Measurements from ENCODE around the gene RAD51B.

The RAD51B gene

DNA sequence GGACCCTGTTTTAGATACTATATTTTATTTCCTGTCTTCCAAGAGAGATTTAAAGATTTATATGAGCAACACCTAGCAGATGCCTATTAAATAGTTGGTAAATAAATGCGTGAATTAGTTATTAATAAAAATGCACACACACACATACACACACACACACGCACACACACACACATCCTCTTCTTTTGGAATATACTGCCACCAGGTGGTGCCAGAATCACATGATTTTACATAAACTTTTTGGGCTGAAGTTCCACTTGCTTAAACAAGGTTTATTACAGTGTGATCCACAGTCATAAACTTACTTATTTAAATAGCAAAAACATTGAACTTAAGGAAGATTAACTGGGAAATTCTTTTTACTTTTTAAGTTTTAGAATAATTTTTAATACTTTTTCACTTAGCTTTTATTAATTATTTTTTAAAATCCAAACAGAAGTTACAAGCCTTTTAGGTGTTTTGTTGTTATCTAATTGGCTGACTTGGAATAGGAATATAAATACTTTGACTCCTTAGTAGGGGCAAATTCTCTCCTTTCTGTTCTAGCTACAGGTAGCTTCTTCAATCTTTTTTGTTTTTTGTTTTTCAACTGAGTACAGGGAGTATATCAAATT is 17.5 kb downstream of the RAD51B start:
- DNase-seq, result no peak

DNA sequence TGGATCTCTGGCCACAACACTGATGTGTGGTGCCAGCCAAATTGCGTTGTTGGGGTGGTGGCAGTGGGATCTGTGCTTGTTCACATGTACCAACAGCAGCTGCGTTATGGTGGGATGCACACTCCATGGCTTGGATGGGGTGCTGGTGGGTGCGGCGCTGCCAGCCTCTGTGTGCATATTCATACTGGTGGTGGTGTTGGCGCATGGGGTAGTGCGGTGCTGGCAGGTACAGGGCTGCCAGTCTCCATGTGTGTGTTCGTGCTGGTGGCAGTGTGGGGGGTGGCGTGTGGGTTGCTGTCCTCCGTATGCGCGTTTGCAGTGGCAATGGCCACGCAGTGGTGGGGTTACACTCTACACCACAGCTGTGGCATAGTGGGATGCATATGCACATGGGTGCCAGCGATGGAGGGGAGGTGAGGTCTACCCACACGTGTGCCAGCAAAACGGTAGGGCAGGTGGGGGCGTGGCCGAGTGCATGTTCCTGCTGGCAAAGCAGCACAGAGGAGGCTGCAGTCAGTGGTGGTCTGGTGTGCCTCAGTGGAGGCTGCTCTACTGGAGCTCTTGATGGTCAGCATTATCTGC is 26.5 kb downstream of the RAD51B start:
- no peak for DNase-seq

DNA sequence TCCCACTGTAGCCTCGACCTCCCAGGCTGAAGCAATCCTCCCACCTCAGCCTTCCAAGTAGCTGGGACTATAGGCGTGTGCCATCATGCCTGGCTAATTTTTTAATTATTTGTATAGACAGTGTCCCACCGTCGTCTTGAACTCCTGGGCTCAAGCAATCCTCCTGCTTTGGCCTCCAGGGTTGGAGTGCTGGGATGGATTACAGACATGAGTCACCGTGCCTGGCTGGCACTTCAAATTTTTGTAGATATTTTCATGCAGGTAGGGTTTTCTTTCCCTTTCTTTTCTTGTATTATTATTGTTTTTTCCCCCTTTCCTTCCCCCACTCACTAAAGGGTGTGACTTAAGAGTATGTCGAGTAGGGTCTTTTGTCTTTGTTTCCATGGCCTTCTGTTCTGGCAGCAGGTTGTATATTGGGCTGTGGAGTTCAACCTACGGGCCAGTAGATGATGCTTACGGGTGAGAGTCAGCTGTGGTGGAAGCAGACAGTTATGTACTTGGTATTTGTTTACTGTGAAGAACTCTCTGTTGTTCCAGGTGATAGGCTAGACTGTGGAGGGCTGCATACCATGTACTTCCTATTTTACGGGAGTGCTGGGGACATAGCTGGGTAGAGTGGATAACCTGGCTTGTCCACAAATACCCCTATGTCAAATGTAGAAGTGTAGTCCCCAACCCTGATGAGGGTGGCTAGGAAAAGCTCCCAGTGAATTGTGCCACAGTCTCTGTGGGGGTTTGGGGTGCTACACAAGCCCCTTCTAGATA is 30.7 kb downstream of the RAD51B start:
- no peak for DNase-seq

DNA sequence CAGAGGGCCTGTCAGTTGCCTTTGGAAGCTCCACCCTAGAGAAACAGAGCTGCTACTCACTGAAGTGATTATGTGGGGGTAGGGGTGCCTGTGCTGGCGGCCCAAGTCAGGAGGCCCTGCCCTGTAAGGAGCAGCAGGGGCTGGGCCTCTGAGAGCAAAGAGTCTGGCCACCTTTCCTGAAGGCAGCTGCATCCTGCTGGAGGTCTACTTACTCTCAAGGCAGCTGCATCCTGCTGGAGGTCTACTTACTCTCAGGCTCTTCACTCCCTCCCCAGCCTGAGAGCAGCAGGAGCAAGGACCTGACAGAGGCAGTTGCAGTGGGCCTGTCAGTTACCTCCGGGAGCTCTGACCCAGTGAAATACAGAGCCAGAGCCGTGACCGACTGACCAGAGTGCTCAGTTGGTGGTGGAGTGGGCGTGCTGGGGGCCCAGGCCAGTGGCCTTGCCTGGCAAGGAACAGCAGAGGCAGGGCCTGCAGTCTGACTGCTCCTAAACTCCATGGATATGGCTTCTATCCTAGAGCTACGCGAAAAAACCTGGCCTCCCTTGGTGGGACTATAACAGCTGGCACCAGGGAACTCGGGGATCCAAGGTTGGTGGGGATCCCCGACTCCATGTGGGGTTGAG is 32.3 kb downstream of the RAD51B start:
- DNase-seq, result no peak

DNA sequence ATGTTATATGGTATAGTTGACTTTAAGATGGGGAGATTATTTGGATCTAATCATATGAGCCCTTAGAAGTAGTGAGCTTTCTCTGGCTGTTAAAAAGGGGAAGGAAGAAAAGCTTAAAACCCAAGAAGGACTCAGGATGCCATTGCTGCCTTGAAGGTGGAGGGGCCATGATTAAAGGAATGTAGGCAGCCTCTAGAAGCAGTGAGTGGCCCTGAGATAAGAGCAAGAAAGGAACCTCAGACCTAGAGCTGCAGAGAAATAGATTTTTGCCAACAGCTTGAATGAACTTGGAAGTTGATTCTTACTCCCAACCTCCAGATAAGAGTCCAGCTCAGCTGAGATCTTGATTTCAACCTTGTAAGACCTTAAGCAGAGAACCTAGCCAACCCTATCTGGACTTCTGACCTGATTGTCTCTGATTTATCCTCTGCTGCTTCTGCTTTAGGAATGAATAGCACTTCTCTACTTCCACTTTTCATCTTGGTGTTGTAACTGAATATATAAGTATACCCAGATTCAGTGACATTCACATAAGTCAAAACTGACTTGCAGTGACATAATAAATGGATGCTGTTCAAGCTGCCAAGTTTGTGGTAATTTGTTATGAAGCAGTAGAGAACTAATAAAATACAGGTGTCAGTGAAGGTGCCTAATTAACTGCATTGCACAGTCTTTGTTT is 33.5 kb downstream of the RAD51B start:
- no peak for DNase-seq

DNA sequence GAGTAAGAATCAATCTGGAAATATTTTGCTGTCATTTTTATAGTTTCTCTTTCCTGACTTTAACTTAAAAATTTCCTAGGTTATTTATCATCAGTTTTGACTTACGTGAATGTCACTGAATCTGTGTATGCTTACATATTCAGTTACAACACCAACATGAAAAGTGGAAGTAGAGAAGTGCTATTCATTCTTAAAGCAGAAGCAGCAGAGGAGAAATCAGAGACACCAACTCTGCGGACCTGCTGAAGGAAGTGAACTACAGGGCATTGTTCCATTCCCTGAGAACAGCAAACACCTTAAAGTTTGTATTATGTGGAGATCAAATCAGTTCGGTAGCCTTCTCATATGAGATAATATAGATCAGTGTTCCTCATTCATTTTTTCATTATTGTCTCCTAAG is 34.1 kb downstream of the RAD51B start:
- DNase-seq, result no peak

DNA sequence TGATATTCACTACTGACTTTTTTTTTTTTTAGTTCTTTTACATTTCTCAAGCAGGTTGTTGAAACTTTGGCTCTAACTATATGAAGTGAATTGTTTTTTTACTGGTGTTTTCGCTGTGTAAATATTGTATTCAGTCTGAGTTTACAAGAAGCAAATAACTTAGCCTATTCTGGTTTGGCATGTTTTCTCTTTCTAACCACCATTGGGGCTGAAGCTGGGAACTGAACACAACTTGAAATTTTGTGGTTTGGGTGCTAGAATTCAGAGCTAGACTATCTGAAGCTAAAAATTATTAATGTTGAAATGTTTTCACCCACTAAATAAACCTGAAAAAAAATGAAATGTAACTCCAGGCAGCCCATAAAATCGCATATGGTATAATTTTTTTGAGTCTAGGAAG is 37.2 kb downstream of the RAD51B start:
- DNase-seq, result no peak

DNA sequence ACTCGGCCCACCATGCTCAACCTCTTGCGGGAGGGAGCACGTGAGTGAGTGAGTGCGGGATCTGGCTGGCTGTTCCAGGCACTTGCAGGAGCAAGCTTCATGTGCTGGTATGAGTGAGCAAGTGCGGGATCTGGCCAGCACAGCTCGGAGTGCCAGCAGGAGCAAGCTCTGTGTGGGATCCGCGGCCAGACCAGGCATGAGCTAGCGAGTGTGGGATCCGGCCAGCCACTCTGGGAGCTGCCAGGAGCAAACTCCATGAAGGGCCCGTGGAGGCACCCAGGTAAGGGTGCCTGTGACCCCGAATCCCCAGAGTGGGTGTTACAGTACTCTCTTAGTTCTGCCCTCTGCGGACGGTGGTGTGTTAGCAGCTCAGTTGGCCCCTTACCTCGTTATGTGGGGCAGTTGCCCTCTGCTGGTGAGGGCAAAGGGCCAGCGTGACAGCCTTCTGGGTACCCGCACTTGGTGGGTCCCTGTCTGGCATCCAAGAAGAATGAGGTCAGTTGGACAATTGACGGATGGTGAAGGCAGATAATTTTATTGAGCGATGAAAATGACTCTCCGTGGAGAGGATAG is 38.3 kb downstream of the RAD51B start:
- no peak for DNase-seq

DNA sequence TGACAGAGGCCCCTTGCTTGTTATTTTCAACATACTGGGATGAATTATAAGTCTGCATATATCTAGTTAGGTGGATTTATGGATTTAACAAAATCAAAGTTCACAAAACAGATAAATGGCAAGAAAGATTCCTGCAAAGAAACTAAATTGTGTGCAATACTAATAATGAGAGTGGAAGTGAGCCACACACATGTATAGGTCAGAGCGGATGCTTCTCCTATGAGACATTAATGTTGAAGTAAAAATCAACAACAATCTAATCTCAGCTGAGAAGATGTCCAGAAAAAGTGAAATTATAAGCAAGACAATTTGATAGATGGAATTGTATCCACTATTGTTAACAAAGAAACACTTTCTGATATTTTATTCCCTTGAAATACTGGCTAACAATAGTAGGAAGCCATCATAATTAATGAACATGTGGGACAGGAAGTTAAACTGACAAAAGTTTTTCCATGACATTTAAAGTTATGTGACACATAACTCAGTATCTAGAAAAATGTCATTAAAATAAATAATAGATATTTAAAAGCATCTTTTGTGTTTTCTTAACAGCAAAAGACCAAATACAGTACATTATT is 39.7 kb downstream of the RAD51B start:
- no peak for DNase-seq

DNA sequence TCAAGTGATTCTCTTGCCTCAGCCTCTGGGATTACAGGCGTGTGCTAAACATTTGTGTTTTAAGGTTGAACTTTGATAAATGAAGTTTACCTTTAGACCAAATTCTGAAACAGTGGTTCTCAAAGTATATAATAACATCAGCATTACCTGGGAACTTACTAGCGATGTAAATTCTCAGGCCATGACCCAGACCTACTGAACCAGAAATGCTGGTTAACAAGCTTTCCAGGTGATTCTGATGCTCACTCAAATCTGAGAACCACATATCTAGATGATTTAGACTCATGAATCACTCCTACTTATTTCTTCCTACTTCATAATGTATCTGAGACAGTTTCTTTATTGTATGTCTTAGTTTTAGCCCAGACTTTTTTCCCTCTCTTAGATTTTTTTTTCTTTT is 43.6 kb downstream of the RAD51B start:
- no peak for DNase-seq

DNA sequence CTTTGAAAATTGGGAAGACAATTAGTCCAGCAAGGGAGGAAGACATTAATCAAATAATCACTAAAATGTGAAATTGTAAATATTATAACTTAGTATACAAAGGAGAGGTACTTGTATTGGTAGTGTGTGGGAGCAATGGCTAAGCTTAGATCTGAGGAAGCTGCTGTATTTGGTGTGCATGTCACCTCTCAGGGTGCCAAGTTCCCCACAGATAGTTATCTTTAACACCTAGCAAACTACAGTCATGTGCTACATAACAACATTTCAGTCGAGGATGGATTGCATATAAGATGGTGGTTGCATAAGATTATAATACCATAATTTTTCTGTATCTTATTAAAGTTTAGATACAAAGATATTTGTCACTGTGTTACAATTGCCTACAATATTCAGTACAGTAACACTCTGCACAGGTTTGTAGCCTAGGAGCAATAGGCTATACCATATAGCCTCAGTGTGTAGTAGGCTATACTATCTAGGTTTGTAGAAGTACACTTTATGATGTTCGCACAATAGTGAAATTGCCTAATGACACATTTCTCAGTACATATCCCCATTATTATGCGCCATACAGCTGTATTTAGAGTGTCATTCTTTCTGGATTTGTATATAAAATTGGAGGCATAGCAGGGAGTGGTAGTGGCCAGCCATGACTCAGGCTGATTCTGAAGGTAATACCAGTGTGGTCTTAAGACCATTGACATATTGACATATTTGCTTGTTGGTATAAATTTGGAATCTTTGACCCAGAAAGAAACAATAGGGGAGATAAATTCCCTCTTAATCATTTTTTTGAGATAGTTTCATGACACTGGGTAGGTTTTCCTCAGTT is 55.8 kb downstream of the RAD51B start:
- DNase-seq, result no peak

DNA sequence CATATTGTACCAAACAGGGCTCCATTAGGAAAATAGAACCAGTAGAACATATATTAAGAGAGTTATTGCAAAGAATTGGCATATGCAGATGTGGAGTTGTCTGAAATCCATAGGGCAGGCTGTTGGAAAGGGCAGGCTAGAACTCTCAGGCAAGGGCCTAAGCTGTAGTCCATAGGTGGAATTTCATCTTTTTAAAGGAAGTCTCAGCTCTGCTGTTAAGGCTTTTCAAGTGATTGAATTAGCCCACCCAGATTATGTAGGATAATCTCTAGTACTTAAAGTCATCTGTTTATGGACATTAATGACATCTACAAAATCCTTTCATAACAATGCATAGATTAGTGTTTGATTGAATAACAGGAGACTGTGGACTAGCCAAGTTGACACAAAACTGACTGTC is 59.4 kb downstream of the RAD51B start:
- DNase-seq, result no peak

DNA sequence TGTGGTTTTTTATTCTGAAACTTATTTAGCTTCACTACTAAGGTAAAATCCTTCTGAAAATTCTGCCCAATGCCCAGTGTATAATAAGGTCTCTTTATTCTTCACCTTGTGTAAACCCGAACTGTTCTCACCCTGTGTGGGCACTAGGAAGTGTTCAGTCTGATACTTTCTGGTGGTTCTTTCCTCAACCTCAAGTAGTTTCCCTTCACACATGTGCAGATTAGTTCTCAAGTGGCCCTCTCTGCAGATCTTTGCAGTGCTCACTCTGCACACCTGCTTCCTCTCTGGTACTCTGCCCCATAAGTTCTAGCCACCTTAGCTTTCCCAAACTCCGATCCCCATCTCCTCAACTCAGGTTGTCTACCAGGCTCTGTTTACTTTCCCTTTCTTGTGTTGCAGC is 61.6 kb downstream of the RAD51B start:
- no peak for DNase-seq

DNA sequence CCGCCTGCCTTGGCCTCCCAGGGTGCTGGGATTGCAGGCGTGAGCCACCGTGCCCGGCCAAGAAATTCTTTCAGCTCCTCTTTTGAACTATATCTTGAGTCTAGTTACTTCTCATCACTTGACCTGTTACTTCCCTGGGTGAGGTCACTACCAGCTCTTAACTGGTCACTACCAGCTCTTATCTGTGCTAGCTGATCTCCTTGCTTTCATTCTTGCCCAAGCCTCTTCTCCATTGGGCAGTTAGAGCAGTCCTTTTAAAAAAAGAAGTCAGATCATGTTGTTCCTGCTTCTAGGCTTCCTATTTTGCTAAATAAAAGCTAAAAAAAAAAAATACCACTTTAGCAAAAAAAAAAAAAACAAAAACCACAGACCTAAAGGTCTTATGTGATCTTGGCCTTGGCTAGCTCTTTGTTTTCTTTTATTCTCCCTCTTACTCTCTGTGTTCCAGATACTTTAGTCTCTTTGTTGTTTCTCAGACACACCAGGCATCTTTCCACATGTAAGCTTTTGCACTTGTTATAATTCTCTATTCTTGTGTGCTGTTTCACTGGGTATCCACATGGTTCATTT is 63.5 kb downstream of the RAD51B start:
- DNase-seq, result no peak

DNA sequence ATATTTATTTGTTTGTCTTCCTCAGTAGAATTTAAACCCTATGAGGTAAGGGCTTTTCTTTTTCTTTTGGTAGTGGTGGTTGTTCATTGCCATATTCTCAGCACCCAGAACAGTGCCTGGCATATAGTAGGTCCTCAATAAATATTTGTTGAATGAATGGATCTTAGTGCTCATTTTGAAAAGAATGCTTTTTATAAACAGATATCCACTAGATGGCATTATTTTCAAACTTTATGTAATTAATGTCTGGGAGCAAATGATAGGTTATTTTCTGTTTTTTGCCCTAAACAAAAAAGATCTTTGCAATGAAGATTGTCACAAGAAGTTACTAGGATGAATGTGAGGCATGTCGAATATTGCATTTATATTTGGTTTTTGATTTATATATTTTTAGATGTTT is 64.1 kb downstream of the RAD51B start:
- no peak for DNase-seq

DNA sequence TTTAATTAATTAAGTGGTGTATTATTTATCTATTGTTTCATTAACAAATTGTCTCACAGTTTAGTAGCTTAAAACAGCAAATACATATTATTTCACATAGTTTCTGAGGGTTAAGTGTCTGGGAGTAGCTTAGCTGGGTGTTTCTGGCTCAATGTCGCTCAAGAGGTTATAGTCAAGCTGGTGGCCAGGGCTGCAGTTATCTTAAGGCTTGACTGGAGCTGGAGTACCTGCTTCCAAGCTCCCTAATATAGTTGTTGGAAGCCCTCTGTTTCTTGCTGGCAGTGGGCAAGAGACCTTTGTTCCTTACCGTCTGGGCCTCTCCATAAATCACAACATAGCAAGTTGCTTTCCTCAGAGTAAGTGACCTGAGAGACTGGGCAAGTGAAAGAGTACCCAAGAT is 66.6 kb downstream of the RAD51B start:
- DNase-seq, result no peak

DNA sequence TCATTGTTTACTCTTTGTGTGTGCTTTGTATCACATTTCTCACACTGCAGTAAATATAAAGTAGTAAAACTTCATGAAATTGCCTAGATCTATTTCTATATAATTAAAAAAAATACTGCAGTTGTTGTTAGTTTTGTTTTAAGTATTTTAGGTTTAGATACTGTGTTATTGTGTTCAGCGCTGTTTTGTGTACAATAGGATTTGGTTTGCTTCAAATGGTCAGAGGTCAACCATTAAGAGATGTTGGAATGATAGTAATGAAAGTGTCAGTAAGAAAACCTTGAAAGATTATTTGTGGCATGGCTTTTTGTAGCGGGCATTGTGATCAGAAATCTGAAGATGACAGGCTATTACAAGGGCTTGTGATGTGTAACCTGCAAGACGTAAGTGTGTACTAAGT is 67.9 kb downstream of the RAD51B start:
- DNase-seq, result no peak

DNA sequence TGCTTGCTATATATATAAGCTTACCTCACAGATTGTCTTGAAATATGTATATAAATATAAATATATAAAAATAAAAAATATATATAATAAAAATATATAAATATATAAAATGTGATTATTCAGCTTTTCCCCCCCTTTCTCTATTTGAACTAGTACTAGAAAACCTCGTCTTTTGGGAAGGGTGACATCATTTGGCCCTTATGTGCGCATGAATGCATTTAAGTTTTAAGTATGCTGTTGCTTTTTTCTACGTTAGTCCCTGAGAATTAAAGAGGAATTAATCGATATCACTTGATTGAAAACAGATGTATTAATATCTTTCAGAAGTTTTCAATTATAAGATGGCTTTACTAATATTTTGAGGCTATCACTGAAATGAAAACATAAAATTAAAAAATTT is 69.9 kb downstream of the RAD51B start:
- no peak for DNase-seq

DNA sequence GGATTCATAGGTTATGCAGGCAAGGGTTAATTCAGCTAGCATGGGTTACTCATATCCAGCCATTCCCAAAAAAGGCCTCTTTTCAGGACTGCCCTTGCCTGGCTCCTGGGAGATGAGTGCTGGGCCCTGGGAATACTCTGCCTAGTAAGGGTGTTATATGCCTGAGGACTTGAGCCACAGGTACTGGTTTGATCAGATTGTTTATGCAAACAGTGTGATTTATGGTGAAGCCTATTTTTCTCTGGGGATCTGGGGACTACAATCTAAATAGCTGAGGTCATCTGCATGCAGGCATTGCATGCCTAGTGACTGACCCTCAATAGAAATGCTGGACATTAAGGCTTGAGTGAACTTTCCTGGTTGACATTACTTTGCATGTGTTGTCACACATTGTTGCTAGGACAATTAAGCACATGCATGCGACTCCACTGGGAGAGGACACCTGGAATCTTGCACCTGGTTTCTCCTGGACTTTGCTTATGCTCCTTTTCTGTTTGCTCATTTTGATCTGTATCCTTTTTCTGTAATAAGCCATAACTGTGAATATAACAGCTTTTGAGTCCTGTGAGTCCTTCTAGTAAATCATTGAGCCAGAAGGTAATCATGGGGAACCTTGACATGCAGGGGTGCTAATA is 73.0 kb downstream of the RAD51B start:
- DNase-seq, result no peak

DNA sequence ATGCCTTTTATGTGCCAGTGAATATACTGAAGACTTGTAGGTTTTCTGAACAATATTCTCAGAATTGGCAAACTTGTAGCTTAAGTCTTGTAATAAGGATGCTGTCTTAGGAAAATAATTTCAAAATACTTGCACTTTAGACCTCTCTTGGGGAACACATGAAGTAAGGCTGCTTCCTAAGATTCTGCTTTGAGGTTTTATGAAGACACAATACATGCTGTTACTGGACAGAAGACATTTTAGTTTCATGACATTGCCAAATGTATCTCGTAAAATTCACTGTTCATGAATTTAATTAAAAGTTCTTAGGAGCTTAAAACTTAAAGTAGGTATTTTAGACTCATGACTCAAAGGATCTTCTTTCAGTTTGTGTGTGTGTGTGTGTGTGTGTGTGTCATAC is 80.7 kb downstream of the RAD51B start:
- DNase-seq, result no peak

All from NCI-H2029 treated with DMSO at 0.1 percent for 48 hours (cell line).